Psoas muscle (tissue), 8 donors: ENCODE data around the gene CDCA7L. TPM values are rescaled to one million over a fixed set of nuclear protein-coding genes. Genes with fewer than 3 reads are reported as not detected.

Experiments
- ATAC-seq, 4 donors: fragments of 200-7000 bp; cut with Tn5 transposase; one replicate each; pipeline ENCODE4 v1.9.1; 2020; ENCODE audit warnings: moderate library complexity in 3 of 4, mild to moderate bottlenecking in 2 of 4
- DNase-seq, 2 donors: peaks; one replicate each; pipeline ENCODE4 v3.0.0-alpha.2; 2020
- H3K27ac ChIP-seq: fragments of 200-600 bp; one replicate; pipeline ENCODE4 v1.8.0; 2022
- H3K27me3 ChIP-seq, 3 donors: fragments of 200-600 bp in 1 of 3; one replicate each; pipeline versions ENCODE4 v1.6.1 to v1.8.0; 2013 to 2022; ENCODE audit warnings: low read length in 2 of 3, mild to moderate bottlenecking in 2 of 3, moderate library complexity in 1 of 3; ENCODE audit not compliant: insufficient read depth in 3 of 3
- H3K36me3 ChIP-seq, 2 donors: fragments of 200-600 bp in 1 of 2; one replicate each; pipeline versions ENCODE4 v1.6.1 to v1.8.0; 2013 to 2022; ENCODE audit warnings: low read depth in 1 of 2, mild to moderate bottlenecking in 1 of 2, moderate library complexity in 1 of 2; ENCODE audit not compliant: insufficient read depth in 1 of 2
- H3K4me1 ChIP-seq: fragments of 200-600 bp; one replicate; pipeline ENCODE4 v1.8.0; 2022
- H3K4me3 ChIP-seq: fragments of 200-600 bp; one replicate; pipeline ENCODE4 v1.8.0; 2022; ENCODE audit warnings: mild to moderate bottlenecking
- H3K9me3 ChIP-seq: fragments of 200-600 bp; one replicate; pipeline ENCODE4 v1.8.0; 2022
- WGBS, 3 donors: extraction: QIAGEN DNeasy Blood & Tissue Kit; methylation state at CpG; one replicate each; pipeline versions ENCODE4 v1.1.6 to v1.1.7; 2013; 5-methylcytosine and 5-hydroxymethylcytosine counted together
- intact Hi-C, 2 donors: fragments of 100-400 bp; cut with DNase I; formaldehyde crosslinking; loops; one replicate each; pipeline versions ENCODE4 v1.11.0 to v1.14.2; 2022
- polyA plus RNA-seq, 3 donors: library from polyadenylated mRNA; stranded (reverse); fragments of 200-250 nt; gene quantifications; one replicate each; pipeline ENCODE4 v1.2.3, GENCODE V29; 2013
- total RNA-seq, 4 donors: library from RNA; stranded (reverse); fragmentation: NEBNext Ultra II Directional in 2 of 4; extraction: Animal tissue kit (Norgen Biotek cat#: 25700) in 2 of 4; gene quantifications; one replicate each; pipeline versions ENCODE4 v1.2.1 to v1.2.4, GENCODE V29; 2021 to 2023
- TF ChIP-seq, protein P1 (sequence below): fragments of 200-600 bp; IDR thresholded peaks from one replicate; pipeline ENCODE4 v1.8.0; 2022; ENCODE audit warnings: antibody characterized with exemption
- donor health status: healthy with polysubstance abuse.
- donor health status: DM: no; HTN: no; CAD: no; lungs with moderate emphysema.
- donor health status: Bipolar disorder and iron deficiency.
- donor health status: healthy.
- donor health status: DM: yes; HTN: yes; CAD: no.
- donor health status: DM: no; HTN: no; CAD: no.
- donor health status: DM: no; HTN: no; CAD: no.
- donor health status: DM: yes; HTN: yes; CAD: no.

CDCA7L gene
- total and polyA plus RNA-seq, 7 donors: 1.3 to 3.3 (median 2.2) TPM

DNA sequence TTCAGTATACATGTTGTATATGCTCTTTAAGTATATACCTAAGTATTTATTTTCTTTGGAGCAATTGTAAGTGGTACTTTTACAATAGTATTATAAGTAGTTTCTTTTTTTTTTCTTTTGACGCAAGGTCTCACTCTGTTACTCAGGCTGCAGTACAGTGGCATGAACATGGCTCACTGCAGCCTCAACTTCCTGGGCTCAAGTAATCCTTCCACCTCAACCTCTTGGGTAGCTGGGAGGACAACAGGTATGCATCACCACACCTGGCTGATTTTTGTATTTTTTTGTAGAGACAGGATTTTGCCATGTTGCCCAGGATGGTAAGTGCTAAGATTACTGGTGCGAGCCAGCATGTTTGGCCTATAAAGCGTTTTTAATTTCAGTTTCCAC is 13.7 kb upstream of the CDCA7L start:
- intact Hi-C loops: no loop called here
- ATAC-seq: no peak

DNA sequence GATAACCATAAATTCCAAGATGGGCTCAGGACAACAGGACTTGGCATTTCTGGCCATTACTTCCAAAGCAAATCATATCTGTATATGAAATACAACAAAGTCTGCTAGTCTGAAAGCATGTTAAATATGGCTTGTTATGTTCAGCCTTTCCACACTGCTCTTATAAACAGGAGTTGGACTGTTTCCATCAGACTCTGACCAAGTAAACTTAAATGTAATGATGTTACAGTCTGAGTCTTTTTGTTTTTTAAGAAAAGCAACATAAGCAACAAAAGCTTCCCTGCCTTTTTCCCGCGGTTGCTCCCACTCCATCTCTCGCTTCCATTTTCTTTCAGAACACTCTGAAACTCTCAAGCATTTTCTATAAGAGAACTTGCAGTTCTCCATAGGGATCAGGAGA is 8.1 kb upstream of the CDCA7L start:
- 80 to 86% (median 85%) methylated on average over 3 of the region's 3 CpGs for WGBS, 3 donors
- Histone ChIP-seq H3K36me3 (no peaks in the 10 kb centered on the region), H3K4me3 (no peak overlapping the region), H3K4me1 (peaks cover 13% of the 10 kb centered on the region), H3K9me3 (no peaks in the 10 kb centered on the region), H3K27me3 (no peaks in the 10 kb centered on the region), H3K27ac (no peak overlapping the region)
- intact Hi-C loops: no loop called here
- ATAC-seq (no peak), DNase-seq (no peak)
- TF ChIP-seq, protein P1, sequence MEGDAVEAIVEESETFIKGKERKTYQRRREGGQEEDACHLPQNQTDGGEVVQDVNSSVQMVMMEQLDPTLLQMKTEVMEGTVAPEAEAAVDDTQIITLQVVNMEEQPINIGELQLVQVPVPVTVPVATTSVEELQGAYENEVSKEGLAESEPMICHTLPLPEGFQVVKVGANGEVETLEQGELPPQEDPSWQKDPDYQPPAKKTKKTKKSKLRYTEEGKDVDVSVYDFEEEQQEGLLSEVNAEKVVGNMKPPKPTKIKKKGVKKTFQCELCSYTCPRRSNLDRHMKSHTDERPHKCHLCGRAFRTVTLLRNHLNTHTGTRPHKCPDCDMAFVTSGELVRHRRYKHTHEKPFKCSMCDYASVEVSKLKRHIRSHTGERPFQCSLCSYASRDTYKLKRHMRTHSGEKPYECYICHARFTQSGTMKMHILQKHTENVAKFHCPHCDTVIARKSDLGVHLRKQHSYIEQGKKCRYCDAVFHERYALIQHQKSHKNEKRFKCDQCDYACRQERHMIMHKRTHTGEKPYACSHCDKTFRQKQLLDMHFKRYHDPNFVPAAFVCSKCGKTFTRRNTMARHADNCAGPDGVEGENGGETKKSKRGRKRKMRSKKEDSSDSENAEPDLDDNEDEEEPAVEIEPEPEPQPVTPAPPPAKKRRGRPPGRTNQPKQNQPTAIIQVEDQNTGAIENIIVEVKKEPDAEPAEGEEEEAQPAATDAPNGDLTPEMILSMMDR: no peak

More for the DNA sequence above, 13.7 kb upstream of the CDCA7L start:
- TF ChIP-seq, protein P1: no peak
- Histone ChIP-seq H3K27ac (no peak overlapping the region), H3K27me3 (no peaks in the 10 kb centered on the region), H3K9me3 (no peaks in the 10 kb centered on the region), H3K36me3 (no peaks in the 10 kb centered on the region), H3K4me3 (no peak overlapping the region), H3K4me1 (peaks cover 5% of the 10 kb centered on the region)
- no peak for DNase-seq
- WGBS, 3 donors: 96 to 98% (median 97%) methylated on average over 3 of the region's 3 CpGs

DNA sequence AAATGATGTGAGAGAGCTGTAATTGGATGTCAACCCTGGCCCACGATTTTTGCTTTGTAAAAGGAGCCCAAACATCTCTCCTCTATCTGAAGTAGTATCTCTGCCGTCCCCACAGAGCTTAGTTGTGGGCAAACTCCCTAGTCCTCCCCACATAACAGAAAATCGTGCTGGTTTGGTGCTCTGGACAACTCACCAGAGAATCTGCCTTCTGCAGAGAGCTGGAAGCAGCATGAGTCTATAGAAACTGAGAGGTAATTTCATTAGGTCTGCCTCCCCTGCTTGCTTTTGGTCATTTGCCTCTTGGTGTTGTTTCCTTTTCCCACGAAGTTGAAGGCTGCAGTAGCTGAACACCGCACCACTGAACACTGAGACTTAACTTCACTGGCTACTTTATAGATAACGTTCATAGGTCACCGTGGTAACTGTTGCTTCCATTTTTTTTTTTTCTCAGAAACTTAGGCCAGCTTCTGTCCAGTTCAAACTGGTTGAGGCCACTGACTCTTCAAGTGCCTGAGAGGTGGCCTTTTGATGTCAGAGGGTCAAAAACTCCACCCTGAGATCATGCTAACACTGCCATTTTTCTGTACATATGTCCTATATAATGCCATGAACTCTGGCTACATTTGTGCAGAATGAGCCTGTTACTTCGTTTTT is 3.3 kb upstream of the CDCA7L start:
- no peak for DNase-seq
- Histone ChIP-seq H3K4me3 (no peak overlapping the region), H3K27ac (no peak overlapping the region), H3K36me3 (no peaks in the 10 kb centered on the region), H3K27me3 (no peaks in the 10 kb centered on the region), H3K4me1 (peaks cover 8% of the 10 kb centered on the region), H3K9me3 (no peaks in the 10 kb centered on the region)
- WGBS, 3 donors: 51 to 57% (median 51%) methylated on average over 8 of the region's 8 CpGs
- TF ChIP-seq, protein P1: no peak
- ATAC-seq: no peak
- intact Hi-C loops: loop anchor here in 1 of 2 donors (5.0 kb wide), 1 partner anchor 37 kb away; no protein-coding TSS in a partner anchor

DNA sequence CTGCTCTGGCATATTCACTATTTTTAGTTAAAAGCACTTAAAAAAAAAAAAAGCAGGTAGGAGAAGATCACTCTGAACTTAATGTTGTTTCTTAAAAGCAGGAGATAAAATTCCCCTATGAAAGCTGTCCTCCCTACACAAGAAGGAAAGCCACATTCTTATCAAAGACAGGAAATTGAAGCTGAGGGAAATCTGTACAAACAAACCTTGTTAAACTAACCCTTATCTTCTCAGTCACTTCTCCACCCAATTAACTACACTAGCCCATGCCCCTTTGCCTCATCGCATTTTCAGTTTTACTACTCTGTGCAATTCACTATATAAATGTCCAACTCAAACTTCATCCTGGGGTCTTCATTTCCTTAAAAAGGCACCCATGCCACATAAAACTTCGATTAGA is 2.7 kb upstream of the CDCA7L start:
- WGBS, 3 donors: 69 to 83% (median 78%) methylated on average over 2 of the region's 2 CpGs

More for the DNA sequence above, 2.7 kb upstream of the CDCA7L start:
- Histone ChIP-seq H3K4me3 (no peak overlapping the region), H3K4me1 (peaks cover 1% of the 10 kb centered on the region), H3K36me3 (no peaks in the 10 kb centered on the region), H3K27ac (no peak overlapping the region), H3K9me3 (no peaks in the 10 kb centered on the region), H3K27me3 (no peaks in the 10 kb centered on the region)
- ATAC-seq (no peak), DNase-seq (no peak)
- intact Hi-C loops: loop anchor here in 1 of 2 donors (5.0 kb wide), 1 partner anchor 36 kb away; no protein-coding TSS in a partner anchor
- TF ChIP-seq, protein P1: no peak
